Choroid plexus epithelial cell (primary cell): ENCODE data around the gene CCHCR1.
A peak's percentile ranks its signal among the peaks of the same experiment; 100 is the strongest.
"Not testable (repeated sequence)": the region's sequence is repeated elsewhere in the genome, so short reads cannot be mapped to it uniquely, and the experiment has no call there.

Source experiments
- DNase-seq: peaks from one replicate; pipeline ENCODE4 v3.0.0-alpha.2; 2010; ENCODE audit warnings: low read depth
- H3K4me3 ChIP-seq: 2 replicates; pipeline ENCODE4 v1.5.1; 2011; ENCODE audit warnings: low read depth, mild to moderate bottlenecking, control low read depth, low read length, moderate library complexity
- CTCF ChIP-seq: conservative IDR thresholded peaks from 2 replicates; pipeline ENCODE4 v1.5.1; 2011; ENCODE audit warnings: low read depth, mild to moderate bottlenecking, control low read depth, inconsistent platforms, low read length, moderate library complexity

The CCHCR1 gene

DNA sequence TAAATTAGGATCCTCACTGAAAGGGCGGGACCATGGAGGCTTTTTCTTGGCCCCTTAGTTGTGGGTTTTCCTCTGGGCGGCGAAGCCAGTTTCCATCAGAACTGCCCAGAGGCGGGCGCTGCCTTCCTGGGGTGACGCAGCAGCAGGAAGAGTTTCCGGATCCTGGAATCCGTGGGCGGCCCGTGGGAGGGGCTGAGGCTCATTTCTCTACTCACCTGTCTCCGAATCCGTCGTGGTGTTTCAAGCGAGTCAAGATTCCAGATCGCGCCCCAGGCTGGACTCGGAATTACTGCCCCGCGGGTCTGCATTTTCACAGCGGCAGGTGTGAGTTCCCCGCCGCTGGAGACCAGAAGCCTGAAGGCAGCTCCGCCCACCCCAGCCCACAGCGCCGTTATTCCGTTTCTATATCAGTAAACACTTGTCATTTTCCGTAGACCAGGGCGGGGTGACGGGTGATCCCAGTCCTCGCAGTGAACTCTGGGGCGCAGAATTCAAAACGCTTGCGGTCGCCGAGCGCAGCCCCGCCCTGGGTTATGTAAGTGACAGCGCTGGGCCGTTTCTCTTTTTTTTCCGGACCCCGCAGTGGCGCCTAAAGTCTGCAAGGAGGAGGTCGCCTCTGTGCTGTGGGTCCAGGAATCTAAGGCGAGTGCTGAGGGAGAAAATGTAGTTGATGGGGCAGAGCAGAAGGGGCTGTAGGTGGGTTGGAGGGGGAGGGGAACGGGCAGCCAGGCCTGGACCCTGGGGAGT, 40.1 kb upstream of the CCHCR1 start:
- H3K4me3 ChIP-seq, result peak overlapping the region; percentile 80
- no peak for TF ChIP-seq CTCF
- DNase-seq, result peak; percentile 63

DNA sequence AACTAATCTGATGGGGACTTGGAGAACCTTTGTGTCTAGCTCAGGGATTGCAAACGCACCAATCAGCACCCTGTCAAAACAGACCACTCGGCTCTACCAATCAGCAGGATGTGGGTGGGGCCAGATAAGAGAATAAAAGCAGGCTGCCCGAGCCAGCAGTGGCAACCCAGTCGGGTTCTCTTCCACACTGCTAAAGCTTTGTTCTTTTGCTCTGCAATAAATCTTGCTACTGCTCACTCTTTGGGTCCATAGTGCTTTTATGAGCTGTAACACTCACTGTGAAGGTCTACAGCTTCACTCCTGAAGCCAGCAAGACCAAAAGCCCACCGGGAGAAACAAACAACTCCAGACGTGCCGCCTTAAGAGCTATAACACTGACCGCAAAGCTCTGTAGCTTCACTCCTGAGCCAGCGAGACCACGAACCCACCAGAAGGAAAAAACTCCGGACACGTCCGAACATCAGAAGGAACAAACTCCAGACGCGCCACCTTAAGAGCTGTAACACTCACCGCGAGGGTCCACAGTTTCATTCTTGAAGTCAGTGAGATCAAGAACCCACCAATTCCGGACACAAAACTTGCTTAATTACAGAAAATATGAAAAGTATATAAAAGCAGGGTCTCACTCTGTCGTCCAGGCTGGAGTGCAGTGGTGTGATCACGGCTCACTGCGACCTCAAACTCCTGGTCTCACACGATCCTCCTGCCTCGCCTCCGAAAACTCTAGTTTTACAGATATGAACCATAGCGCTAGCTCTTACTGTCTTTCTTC, 38.8 kb upstream of the CCHCR1 start:
- DNase-seq, result not testable (repeated sequence)

GRCh38 chr6:31195308-31195979, 37.8 kb upstream of the CCHCR1 start:
- not testable (repeated sequence) for DNase-seq, H3K4me3 ChIP-seq

More for the DNA sequence above, 38.8 kb upstream of the CCHCR1 start:
- H3K4me3 ChIP-seq, result peak overlapping the region; percentile 80

DNA sequence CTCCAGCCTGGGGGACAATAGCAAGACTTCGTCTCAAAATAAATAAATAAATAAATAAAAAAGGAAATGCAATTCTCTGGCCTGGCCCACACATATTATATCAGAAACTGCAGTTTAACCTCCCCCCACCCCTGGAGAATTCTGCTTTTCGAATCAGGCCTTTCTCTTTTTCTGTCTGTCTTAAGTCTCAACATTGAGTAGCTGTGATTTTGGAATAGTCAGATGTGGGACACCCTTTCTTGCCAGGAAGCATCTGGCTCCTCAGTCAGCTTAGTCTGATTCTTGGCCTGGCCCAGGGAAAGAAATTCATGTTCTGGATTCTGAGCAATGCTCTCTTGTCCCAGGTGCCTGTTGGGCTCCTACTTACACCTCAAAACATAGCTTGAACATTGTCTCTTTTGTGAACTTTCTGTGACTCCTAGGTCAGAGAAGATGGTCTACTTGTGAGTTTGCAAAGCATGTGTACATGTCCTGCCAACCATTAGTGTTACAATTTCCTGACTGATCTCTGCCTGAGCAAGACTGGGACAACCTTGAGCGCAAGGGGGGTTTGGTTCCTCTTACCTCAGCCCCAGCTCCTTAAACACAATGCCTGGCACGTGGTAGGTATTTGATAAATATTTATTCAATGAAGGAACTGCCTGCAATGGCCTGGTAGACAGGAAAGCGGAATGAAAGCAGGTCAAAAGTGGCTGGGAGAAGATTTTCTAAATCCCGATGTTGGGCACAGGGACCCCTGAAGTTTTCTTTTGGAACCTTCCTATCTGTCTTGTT, 36.6 kb upstream of the CCHCR1 start:
- no peak overlapping the region for H3K4me3 ChIP-seq
- TF ChIP-seq CTCF, result no peak
- no peak for DNase-seq

GRCh38 chr6:31193206-31193605, 35.6 kb upstream of the CCHCR1 start:
- no peak overlapping the region for H3K4me3 ChIP-seq
- TF ChIP-seq CTCF, result no peak
- no peak for DNase-seq

GRCh38 chr6:31192431-31193105, 35.0 kb upstream of the CCHCR1 start:
- H3K4me3 ChIP-seq, result not testable (repeated sequence)
- TF ChIP-seq CTCF, result peak; percentile 80
- DNase-seq, result peak; percentile 79

GRCh38 chr6:31190488-31190887, 32.9 kb upstream of the CCHCR1 start:
- DNase-seq, result no peak
- no peak overlapping the region for H3K4me3 ChIP-seq
- TF ChIP-seq CTCF, result no peak

DNA sequence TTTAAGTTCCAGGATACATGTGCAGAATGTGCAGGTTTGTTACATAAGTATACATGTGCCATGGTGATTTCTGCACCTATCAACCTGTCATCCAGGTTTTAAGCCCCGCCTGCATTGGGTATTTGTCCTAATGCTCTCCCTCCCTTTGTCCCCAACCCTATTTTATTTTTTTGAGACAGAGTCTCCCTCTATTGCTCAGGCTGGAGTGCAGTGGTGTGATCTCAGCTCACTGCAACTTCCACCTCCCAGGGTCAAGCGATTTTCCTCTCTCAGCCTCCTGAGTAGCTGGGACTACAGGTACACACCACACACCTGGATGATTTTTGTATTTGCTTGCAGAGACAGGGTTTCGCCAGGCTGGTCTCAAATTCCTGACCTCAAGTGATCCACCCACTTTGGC, 31.6 kb upstream of the CCHCR1 start:
- not testable (repeated sequence) for DNase-seq, H3K4me3 ChIP-seq
